Mesodermal cell (in vitro differentiated cells): Measurements from ENCODE around the gene RHOT2.
A peak's percentile ranks its signal among the peaks of the same experiment; 100 is the strongest.
"Not testable (repeated sequence)": the region's sequence is repeated elsewhere in the genome, so short reads cannot be mapped to it uniquely, and the experiment has no call there.

Experiments used
- H3K27ac ChIP-seq: 2 replicates; pipeline ENCODE4 v1.7.0; 2013; ENCODE audit warnings: mild to moderate bottlenecking, low read depth, low read length, moderate library complexity; ENCODE audit not compliant: severe bottlenecking
- H3K36me3 ChIP-seq: 2 replicates; pipeline ENCODE4 v1.7.1; 2013; ENCODE audit warnings: mild to moderate bottlenecking, low read length, moderate library complexity; ENCODE audit not compliant: control insufficient read depth, insufficient read depth
- H3K4me1 ChIP-seq: one replicate; pipeline ENCODE4 v1.7.1; 2013; ENCODE audit warnings: mild to moderate bottlenecking, low read length; ENCODE audit not compliant: insufficient read depth, control insufficient read depth, poor library complexity, severe bottlenecking
- H3K4me3 ChIP-seq: 2 replicates; pipeline ENCODE4 v1.7.0; 2013; ENCODE audit warnings: low read length, control low read depth, mild to moderate bottlenecking; ENCODE audit not compliant: insufficient read depth, poor library complexity, severe bottlenecking; ENCODE audit errors: extremely low read depth
- H3K9me3 ChIP-seq: 2 replicates; pipeline ENCODE4 v1.7.1; 2013; ENCODE audit warnings: mild to moderate bottlenecking, low read length, moderate library complexity; ENCODE audit not compliant: control insufficient read depth
- WGBS, 2 experiments: methylation state at CpG; one replicate each; pipeline ENCODE4 v1.1.5; 2013; ENCODE audit warnings: missing lambda C conversion rate in 2 of 2; ENCODE audit not compliant: insufficient coverage in 2 of 2; 5-methylcytosine and 5-hydroxymethylcytosine counted together

The RHOT2 gene

DNA sequence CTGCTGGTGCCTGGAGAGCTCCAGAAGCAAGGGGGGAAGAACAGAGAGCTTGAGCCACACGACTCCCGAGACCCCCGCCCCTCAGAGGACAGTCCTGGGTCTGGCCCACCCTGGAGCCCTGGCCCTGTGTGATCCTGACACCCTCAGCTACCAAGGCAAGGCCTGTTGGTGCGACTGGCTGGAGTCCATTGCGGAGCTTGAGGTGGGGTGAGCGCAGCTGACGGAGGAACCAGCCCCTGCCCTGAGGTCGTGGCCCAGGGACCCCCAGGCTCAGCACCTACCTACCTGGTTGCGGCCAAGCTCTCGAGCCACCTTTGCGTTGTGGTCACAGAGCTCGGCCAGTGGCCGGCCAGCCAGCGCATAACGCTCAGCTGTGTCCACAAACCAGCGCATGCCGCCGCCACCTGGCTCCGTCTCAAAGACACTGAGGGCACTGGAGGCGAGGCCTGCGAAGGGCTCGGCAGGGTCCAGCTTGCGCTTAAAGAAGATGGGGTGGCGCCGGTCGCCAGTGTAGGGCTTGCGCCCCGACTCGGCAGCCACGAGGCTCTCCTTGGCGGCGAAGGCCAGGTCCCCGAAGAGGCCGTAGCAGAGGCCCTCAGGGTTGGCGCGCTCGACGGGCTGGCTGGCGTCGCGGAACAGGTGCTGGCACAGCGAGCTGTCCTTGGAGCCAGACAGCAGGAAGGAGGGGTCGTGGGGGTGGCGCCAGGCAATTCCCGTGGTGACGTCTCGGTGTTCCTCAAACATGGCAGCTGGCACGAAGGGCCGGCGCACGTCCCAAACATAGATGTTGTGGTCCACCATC is 18.7 kb downstream of the RHOT2 start:
- H3K9me3 ChIP-seq = no peaks in the 10 kb centered on the region
- WGBS, 2 experiments = 96 to 97% methylated on average over 47 to 51 of the region's 51 CpGs
- no peak overlapping the region for H3K27ac ChIP-seq
- no peak overlapping the region for H3K4me3 ChIP-seq
- H3K36me3 ChIP-seq = peaks cover 36% of the 10 kb centered on the region
- peaks cover 13% of the 10 kb centered on the region for H3K4me1 ChIP-seq

DNA sequence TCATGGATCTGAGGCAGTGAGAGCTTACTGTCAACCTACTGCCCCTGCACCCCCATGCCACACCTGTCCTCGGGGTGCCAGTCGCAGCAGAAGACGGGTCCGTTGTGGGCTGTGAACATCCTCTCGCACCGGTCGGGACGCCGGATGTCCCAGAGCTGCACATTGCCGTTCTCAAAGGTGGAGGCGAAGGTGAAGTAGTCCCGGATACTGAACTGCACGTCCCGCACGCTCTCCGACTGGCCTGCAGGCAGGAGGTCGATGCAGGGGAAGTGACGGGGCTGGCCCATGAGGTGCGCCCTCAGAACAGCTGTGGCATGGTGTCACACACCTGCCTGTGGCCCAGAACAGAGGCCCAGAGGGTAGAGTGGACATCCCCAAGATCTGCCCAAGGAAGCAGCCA is 19.6 kb downstream of the RHOT2 start:
- no peak overlapping the region for H3K4me3 ChIP-seq
- H3K9me3 ChIP-seq = no peaks in the 10 kb centered on the region
- H3K36me3 ChIP-seq = peaks cover 28% of the 10 kb centered on the region
- no peak overlapping the region for H3K27ac ChIP-seq
- peaks cover 10% of the 10 kb centered on the region for H3K4me1 ChIP-seq
- 92 to 94% methylated on average over 19 of the region's 19 CpGs for WGBS, 2 experiments

DNA sequence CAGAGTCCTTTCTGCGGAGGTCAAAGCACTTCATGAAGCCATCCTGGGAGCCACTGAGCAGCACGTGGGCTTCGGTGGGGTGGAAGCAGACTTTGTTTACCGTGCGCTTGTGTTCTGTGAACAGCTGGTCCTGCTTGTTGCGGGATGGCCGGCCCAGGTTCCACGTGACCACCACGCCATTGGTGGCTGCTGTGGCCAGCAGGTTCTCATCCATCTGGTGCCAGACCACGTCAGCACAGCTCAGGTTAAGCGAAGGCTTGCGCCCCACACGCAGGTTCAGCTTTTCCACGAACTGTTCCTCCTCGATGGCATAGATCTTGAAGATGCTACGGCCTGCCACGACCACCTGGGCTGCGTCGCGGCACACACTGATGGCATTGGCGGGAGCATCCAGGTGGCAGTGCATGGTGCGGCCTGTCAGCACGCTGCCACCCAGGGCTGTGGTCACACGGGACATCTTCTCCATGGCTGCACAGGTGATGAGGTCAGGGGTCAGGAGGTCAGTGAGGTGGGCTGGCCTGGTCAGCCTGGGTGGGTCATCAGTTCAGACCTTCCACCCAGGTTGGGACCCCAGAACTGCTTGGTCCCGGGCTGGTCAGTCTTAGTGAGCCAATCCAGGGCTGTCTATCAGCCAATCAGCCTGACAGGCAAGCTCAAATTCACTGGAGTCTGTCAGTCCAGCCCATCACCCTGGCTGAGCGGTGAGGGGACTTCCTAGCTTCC is 21.4 kb downstream of the RHOT2 start:
- Histone ChIP-seq H3K4me1 (peaks cover 12% of the 10 kb centered on the region), H3K4me3 (peak overlapping the region; percentile 59), H3K9me3 (no peaks in the 10 kb centered on the region), H3K36me3 (peaks cover 18% of the 10 kb centered on the region), H3K27ac (no peak overlapping the region)
- 89 to 91% methylated on average over 24 to 26 of the region's 26 CpGs for WGBS, 2 experiments

DNA sequence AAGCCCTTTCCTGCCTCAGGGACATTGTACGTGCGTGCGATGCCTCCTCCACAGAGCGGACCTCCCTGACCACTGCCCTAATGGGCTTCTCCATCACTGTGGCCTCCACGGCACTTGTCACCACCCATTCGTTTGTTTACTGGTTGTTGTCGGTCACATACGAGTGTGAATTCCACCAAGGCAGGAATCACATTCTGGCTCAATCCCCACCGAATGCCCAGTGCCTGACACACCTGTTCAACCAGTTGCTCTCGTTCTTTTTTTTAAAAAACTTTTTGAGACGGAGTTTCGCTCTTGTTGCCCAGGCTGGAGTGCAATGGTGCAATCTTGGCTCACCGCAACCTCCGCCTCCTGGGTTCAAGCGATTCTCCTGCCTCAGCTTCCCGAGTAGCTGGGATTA is 23.3 kb downstream of the RHOT2 start:
- H3K27ac ChIP-seq, H3K9me3 ChIP-seq, H3K36me3 ChIP-seq, H3K4me3 ChIP-seq: not testable (repeated sequence)
- H3K4me1 ChIP-seq = peaks cover 23% of the 10 kb centered on the region
- 87 to 90% methylated on average over 13 to 14 of the region's 16 CpGs for WGBS, 2 experiments

DNA sequence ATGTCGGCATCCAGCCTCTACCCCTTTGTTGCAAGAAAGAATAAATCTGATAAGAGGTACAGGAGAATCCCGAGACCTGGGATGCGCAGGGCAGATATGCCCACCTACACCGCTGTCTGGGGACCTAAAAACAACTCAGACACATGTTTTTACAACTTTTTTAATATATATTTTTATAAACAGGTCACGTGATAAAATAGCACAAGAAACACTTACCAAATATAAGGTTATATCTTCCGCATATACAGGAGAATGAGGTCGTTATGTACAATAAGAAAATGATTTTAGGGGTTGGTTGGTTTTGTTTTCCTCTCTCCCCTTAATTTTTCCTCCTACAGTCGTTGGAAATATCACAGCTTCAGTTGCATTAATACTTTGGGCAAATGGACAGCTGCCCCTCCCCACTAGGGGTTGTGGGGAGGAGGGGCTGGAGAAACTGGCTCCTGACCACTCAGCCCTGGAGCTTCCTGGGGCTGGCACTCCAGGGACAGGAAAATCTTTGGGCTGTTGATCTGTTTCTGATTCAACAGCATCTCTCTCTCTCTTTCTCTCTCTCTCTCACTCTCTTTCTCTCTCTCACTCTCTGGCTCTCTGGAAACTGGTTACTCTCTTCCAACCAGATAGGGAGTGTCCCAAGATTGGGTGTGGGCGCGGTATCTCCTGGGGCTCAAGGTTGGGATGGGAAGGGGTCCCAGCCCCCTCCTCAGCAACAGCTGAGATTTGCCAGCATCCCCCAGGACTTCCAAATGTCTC is 24.6 kb downstream of the RHOT2 start:
- H3K36me3 ChIP-seq = no peaks in the 10 kb centered on the region
- no peak overlapping the region for H3K27ac ChIP-seq
- H3K4me3 ChIP-seq = no peak overlapping the region
- peaks cover 23% of the 10 kb centered on the region for H3K4me1 ChIP-seq
- no peaks in the 10 kb centered on the region for H3K9me3 ChIP-seq
- 75 to 100% methylated on average over 2 of the region's 10 CpGs for WGBS, 2 experiments

DNA sequence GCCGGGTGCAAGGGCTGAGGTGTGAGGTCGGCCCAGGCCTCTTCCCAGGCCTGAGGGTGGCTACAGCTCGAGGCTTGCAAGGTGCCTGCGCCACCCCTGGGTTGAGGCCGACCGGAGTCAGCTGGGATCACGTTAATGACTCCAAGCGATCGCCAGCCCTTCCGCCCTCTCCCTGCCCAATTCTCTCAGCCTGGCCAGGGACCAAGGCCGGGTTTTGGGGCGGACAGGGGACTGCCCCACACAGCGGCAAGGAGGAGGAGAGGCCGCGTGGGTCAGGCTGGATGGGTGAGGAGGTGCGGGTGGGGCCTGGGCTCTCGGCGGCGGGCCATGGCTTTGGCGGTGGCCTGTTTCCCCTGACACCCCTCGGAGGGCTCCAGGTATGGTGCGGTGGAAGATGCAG is 25.4 kb downstream of the RHOT2 start:
- no peaks in the 10 kb centered on the region for H3K36me3 ChIP-seq
- H3K4me3 ChIP-seq = no peak overlapping the region
- peaks cover 23% of the 10 kb centered on the region for H3K4me1 ChIP-seq
- H3K27ac ChIP-seq = no peak overlapping the region
- WGBS, 2 experiments = 26 to 49% methylated on average over 5 to 18 of the region's 22 CpGs
- H3K9me3 ChIP-seq = no peaks in the 10 kb centered on the region

DNA sequence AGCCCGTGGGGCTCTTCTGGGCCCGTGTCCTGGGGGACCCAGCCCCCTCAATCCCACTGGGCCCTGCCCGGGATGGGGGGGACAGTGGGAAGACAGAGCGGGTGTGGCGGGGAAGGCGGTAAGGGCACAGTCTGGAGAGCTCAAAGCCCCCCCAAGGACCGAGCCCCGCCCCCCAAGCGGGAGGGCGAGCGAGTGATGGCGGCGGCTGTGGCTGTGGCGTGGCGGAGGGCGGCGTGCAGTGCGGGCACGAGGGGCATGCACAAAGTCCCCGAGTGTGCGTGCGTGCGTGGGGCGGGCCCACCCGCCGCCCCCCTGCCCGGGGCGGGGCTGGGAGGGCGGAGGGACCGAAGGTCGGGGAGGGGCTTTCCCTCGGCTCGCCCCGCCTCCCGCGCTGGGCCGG is 25.8 kb downstream of the RHOT2 start:
- 5 to 7% methylated on average over 11 to 12 of the region's 37 CpGs for WGBS, 2 experiments
- Histone ChIP-seq H3K9me3 (no peaks in the 10 kb centered on the region), H3K4me1 (peaks cover 23% of the 10 kb centered on the region), H3K4me3 (no peak overlapping the region), H3K36me3 (no peaks in the 10 kb centered on the region), H3K27ac (no peak overlapping the region)

DNA sequence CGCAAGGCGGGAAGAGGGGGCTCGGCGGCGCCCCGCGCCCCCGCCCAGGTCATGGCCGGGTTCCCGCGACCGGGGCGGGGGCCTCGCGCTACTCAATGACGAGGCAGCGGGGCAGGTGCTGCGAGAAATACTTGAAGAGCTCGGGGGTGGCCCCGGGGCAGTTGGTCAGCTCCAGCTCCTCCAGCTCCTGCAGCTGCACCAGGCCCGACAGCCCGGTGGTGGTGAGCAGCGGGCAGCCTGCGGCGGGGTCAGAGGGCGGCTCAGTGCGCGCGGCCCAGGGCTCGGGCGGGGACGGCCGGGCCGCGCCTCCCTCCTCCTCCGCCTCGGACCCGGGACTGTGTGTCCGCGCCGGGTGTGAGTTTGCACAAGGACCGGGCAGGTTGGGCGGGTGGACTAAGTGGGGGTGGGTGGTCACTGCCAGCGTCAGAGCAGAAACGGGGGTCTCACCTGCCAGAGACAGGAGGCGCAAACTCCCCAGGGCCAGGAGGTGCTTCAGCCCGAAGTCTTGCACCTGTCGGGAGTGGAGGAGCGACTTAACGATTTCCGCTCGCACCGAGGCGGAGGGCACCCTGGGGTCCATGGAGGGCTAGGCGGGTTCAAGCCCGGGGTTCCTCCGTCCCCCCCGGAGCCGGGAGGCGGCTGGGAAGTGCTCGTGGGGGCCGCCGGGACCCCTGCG is 26.4 kb downstream of the RHOT2 start:
- peaks cover 17% of the 10 kb centered on the region for H3K4me1 ChIP-seq
- H3K4me3 ChIP-seq = peak overlapping the region; percentile 2
- H3K9me3 ChIP-seq = no peaks in the 10 kb centered on the region
- 4 to 5% methylated on average over 50 to 56 of the region's 64 CpGs for WGBS, 2 experiments
- H3K27ac ChIP-seq = no peak overlapping the region
- no peaks in the 10 kb centered on the region for H3K36me3 ChIP-seq

DNA sequence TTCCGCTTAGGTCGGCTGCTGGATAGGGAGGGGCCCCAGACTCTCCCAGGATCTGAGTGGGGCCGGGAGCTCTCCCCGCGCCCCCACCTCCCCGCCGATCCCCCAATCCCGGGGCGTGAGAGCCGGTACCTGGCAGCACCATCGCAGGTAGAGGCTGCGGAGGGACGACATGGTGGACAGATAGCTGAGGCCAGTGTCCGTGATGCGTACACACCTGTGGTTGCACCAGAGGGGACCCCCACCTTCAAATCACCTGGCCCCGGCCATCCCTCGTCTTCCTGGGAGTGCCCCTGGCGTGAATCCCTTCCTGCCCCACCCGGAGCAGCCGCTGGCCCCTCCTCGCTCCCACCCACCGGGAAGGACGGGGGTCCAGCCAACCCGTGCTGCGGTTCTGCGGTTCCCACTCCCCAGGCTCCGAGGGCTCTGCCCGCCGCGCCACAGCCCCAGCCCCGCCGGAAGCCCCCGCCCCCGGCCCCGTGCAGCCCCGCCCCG is 27.0 kb downstream of the RHOT2 start:
- 10 to 12% methylated on average over 14 to 20 of the region's 37 CpGs for WGBS, 2 experiments
- Histone ChIP-seq H3K36me3 (no peaks in the 10 kb centered on the region), H3K27ac (no peak overlapping the region), H3K9me3 (no peaks in the 10 kb centered on the region), H3K4me1 (peaks cover 13% of the 10 kb centered on the region), H3K4me3 (no peak overlapping the region)

DNA sequence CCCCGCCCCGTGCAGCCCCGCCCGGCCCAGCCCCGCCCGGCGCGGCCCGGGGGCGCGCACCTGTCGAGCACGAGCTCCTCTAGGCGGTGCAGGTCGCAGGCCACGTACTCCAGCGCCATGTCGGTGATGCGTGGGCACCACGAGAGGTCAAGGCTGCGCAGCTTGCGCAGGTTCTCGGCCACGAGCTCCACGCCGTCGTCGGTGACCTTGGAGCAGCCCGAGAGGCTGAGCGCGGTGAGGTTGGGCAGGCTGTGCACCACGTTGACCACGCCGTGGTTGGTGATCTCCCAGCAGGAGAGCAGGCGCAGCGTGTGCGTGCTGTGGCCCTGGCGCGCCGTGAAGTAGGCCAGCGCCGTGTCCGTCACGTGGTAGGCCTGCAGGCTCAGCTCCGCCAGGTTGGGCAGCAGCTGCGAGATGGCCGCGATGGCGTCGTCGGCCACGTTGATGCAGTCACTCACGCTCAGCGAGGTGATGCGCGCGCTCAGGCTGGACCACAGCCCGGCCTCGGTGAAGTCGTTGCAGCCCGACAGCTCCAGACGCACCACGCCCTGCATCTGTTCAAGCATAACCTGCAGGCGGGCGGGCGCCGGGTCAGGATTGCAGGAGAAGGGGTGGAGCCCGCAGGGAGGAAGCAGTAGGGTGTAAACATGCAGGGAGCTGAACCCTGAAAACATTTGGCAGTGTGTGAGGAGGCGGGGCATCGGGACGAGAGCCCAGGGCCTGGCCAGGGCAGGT is 27.6 kb downstream of the RHOT2 start:
- H3K36me3 ChIP-seq = no peaks in the 10 kb centered on the region
- 11 to 12% methylated on average over 69 of the region's 71 CpGs for WGBS, 2 experiments
- H3K4me1 ChIP-seq = peaks cover 13% of the 10 kb centered on the region
- no peak overlapping the region for H3K27ac ChIP-seq
- no peaks in the 10 kb centered on the region for H3K9me3 ChIP-seq
- H3K4me3 ChIP-seq = no peak overlapping the region
